Non-pigmented ciliary epithelial cell (primary cell): ENCODE data around the gene STYX.

Experiments used
- DNase-seq: peaks from one replicate; pipeline ENCODE4 v3.0.0-alpha.2; 2010; ENCODE audit warnings: low read depth

Gene STYX, protein sequence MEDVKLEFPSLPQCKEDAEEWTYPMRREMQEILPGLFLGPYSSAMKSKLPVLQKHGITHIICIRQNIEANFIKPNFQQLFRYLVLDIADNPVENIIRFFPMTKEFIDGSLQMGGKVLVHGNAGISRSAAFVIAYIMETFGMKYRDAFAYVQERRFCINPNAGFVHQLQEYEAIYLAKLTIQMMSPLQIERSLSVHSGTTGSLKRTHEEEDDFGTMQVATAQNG

DNA sequence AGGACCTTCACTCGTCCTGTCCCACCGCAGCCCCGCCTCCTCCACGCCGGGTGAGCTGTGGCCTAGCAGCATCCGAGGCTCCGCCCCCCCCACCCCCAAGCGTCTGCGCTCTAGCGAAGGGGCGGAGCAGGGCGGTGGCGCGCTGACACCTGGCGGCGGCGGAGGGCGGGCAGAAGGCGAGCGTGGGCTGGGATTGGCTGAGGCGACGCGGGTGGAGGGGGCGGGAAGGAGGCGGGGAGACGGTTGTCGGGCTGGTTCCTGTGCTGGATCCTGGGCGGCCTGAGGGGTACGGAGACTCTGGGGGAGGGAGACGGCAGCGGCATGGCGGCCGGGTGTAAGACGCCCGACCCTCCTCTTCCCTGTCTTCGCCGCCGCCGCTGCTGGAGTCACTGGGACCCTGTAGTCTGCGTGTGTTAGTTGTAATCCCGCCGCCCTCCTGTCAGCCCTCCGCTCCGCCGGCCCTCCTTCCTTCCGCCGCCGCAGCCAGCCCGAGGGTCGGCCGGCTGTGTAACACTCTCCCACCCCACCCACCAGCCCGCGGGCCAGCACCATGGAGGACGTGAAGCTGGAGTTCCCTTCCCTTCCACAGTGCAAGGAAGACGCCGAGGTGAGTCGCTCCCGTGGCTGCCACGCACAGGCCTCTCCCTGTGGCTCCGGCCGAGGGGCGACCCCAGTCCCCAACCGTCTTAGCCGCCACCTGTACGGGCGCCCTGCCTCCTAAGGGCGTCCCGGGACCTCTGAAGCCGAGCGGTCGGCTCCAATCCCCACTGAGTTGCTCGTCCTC lies at the start of gene STYX:
STYX (plus strand) TSS at position 242 of the 784 bp plus-strand sequence; CDS start at position 551, 309 bp downstream.
- DNase-seq: peak; percentile 81

DNA sequence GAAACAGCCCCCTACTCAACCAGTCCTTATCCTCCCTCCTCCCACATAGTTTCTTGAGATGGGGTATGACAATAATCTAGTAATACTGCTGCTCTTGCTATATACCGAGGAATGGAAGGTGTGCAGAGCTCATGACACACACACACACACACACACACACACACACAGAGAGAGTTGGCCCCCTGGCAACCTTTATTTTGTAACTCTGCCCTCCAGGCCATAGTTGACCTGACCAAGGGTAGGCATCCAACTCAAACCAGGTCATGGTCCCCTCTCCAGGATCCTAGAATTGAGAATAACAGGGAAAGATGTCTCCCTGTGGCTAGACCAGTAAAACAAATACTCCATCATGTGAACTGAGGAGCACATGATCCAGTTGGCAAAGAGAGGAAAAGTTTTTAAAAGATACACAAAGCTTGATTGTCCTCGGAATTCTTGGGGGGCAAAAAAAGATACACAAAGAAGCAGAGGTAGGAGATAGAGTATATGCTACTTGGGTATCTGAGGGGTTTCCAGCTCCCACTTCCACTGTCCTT lies 45.9 kb upstream of the STYX start:
- DNase-seq: no peak

DNA sequence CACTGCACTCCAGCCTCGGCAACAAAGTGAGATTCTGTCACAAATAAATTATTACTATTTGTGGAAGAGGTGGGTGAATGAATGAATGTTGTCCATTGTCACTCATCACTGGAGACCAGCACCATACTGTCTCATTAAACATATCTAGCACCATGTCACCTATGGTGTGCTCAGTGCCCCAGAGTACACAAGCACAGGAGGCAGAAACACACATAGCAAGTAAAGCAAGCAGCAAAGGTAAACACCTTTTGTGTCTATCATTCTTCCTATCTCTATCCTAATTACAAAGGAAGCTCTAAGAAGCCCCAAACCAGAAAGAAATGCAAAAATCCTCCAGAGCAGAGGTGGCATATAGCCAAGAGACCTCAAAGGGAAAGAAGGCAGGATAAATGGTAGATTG lies 43.8 kb upstream of the STYX start:
- DNase-seq: no peak

DNA sequence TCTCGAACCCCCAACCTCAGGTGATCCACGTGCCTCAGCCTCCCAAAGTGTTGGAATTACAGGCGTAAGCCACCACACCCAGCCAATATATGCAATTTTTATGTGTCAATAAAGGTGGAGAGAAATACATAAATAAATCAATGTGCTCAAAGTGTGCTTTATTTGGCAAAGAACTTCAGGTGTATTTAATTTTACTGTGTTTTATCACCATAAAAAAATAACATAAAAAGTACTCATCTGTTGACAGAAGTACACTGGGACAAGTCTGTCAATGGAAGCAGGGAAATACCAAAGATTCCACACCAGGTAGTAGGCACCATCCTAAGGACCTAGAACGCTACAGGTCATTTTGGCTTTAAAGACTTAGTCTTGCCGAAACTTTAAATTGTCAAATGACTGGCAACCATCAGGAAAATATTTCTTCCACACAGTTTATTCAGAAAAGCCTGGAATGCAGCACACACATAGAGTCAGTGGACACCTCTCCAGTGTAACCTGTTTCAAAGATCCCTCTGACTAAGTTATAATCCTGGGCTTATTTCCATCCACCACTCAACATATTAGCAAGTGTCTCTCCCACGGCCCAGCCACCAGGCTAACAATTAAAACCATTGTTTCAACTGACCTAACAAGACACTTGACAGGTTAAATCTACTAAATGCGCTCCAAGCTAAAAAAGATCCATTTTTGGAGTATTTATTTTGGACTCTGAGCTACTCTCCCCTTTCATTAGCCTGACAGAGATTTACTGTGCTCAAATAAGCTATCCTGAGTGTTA lies 38.8 kb upstream of the STYX start:
- DNase-seq: no peak

DNA sequence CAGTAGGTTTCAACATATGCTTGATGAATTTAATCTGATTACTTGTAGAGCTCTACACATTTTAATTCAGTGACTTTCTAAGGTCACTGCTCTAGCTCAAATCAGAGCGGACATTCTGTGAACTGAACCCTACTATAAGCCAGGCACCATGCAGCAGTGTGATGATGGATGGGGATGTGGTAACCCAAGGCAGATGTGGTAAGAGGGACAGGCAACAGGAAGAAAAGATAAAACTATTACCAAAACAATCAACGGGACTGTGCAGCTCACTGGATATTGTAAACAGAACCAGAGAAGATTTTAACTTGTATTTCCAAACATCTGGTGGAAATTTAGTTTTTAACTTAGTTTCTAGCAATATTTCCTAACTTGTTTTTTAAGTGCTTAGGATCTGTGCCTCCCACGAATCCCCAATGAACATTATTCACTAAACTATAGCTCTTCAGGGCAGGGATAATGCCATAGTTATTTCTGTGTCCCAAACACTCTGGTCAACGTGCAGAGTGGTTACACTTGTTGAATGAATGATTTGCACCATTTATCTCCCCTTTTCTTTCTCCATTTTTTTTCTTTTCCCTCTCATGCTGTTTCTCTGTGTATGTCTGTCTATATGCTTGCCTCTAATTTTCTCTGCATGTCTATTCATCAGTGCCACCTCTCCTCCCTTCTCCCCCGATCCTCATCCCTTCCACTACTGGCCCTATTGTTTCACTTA lies 37.6 kb upstream of the STYX start:
- DNase-seq: no peak

DNA sequence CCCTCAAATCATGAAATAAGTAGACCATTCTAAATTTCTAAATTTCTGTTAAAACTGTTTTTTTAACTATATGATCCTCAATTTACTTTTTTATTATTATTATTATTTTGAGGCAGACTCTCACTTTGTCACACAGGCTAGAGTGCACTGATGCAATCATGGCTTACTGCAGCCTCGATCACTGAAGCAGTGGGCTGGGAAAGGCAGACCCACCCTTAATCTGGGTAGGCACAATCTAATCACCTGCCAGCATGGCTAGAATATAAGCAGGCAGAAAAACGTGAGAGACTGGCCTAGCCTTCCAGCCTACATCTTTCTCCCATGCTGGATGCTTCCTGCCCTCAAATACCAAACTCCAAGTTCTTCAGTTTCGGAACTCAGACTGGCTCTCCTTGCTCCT lies 36.9 kb upstream of the STYX start:
- DNase-seq: no peak

DNA sequence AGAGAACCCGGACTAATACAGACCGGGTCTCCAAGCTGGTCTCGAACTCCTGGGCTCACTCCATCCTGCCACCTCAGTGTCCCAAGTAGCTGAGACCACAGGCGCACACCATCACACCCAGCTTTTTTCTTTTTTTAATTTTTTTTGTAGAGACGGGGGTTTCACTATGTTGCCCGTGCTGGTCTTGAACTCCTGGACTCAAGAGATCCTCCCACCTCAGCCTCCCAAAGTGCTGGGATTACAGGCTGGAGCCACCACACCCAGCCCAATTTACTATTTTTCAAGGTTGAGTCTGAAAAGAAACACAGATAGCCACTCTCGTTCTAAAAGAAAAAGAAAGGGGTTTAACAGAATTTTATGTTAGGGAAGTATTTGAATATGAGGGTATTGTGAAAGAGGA lies 36.4 kb upstream of the STYX start:
- no peak for DNase-seq

GRCh38 chr14:52694761-52695480 lies 35.0 kb upstream of the STYX start:
- no peak for DNase-seq

DNA sequence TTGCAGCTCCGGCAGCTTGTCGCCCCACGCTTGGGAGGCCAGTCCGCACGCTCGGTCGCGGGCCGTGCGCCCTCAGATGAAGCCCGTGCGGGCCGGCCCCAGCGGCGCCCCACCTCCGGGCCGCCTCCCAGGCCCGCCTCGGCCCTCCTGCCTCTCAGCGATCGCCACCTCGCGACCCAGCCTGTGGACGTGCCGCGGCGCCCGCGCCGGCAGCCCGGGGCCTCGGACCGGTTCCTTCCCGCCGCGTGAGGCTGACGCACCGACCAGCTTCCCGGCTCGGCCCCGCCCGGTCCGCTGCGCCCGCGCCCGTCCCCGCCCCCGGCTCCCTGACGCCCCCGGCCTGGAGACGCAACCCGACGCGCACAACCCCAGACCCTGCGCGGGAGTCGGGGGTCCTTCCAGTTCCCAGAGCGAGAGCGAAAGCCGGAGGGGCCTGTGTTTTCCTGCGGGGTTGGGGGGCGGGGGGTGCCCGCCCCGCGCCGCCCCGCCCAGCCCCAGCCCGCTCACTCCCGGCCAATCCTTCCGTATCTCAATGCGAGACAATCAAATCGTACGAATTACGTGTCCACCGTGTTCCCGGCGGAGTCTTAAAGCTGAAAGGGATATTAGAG lies 34.4 kb upstream of the STYX start, which contains the start of gene ERO1A:
ERO1A (minus strand) TSS at position 78 of the 611 bp plus-strand sequence; CDS start at position 1, 77 bp downstream.
- no peak for DNase-seq

GRCh38 chr14:52700701-52701172 lies 29.2 kb upstream of the STYX start:
- no peak for DNase-seq

DNA sequence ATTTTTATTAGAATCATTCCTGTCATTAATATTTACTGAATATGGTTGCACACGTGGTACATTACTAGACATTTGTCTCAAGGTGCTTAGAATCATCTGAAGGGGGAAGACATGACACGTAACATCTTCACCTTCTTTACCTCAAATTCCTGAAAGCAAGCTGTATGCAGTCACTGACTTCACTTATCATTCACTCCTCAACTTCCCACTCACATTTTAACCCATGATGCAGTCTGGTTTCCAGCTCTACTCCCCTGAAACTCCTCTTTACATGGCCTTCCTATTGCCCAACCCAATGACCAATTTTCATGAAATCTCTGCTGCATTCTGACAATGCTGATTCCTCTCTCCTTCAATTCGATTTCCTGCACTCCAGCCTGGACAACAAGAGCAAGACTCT lies 28.7 kb upstream of the STYX start:
- no peak for DNase-seq

GRCh38 chr14:52703225-52703624 lies 26.7 kb upstream of the STYX start:
- DNase-seq: peak; percentile 84

GRCh38 chr14:52703664-52704063 lies 26.3 kb upstream of the STYX start:
- DNase-seq: no peak

- DNase-seq: no peak
Measured at GRCh38 chr14:52706286-52706685, 23.7 kb upstream of the STYX start.

GRCh38 chr14:52706724-52707706 lies 23.0 kb upstream of the STYX start, which contains the start of gene PSMC6:
PSMC6 (plus strand) TSS chr14:52707200; CDS start chr14:52707220, 20 bp downstream.
- DNase-seq: no peak

DNA sequence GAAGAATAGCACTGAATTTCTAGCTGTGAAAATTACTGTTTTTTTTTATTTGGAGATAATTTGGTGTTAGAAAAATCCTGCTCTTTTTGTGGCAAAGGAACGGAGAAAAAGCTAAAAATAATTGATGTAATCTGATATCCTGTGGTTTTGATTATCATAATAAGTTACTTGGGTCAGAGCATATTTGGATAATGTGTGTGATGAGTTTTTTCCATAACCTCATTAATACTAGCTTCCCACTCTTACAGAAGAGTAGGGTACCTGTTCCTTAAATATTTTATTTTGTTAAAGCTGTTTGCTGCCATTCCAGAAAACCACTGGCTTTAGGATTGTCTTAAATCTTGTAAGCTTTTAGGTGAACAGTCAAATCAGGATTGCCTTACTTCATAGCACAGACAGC lies 18.3 kb upstream of the STYX start:
- no peak for DNase-seq

GRCh38 chr14:52716155-52716554 lies 13.8 kb upstream of the STYX start:
- DNase-seq: no peak

DNA sequence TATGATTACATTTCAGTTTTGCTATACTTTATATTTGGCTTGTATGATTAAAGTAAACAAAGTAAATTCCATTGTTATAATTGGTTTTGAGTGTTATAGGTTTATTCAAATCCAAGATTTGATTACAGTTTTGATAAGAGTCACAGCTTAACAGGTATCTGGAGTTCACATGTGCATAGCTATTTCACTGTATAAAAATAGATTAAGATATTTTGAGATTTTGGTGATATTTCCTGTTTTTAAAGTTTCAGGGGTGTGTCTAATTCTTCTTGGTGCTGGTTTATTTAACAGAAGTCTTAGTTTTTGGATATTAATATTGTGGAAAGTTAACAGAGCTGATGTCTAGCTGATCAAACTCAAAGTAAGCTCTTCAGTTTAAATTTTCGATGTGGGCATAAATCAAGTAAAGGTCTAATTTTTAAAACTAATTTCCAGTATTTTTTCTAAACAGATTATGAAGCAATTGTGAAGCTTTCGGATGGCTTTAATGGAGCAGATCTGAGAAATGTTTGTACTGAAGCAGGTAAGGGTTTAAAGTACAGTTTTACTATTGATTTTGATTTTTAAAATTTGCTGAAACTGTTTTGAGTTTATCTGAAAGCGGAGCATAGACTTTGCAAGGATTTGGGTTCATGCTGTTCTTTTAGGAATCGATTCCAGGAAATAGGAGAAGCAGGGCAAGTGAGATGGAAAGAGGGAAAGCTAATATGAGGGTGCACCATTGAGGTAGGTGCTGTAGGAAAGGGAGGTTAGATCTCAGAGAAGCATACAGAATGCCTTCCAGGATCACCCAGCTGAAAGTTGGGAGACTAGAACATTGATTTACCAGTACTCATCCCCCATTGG lies 6.2 kb upstream of the STYX start:
- no peak for DNase-seq

GRCh38 chr14:52724360-52724644 lies 5.7 kb upstream of the STYX start:
- DNase-seq: no peak
